DOHH2 (cell line): ENCODE results near the gene ALDH1A1.

Experiments used
- H3F3A ChIP-seq: fragments of 200-600 bp; sonication (generic), shearing (Covaris generic); 2 replicates; pipeline ENCODE4 v1.6.0; 2016; ENCODE audit warnings: antibody characterized with exemption, mild to moderate bottlenecking; ENCODE audit not compliant: control insufficient read depth, insufficient read depth
- H3K27ac ChIP-seq: fragments of 200-600 bp; sonication (generic); 2 replicates; pipeline ENCODE4 v1.5.1; 2014; ENCODE audit warnings: low read depth, mild to moderate bottlenecking, low read length, moderate library complexity
- H3K27me3 ChIP-seq: fragments of 200-600 bp; sonication (generic); 2 replicates; pipeline ENCODE4 v1.6.1; 2014; ENCODE audit warnings: mild to moderate bottlenecking, low read length, mixed read lengths; ENCODE audit not compliant: control insufficient read depth
- H3K36me3 ChIP-seq: fragments of 200-600 bp; sonication (generic); 2 replicates; pipeline ENCODE4 v1.6.1; 2014; ENCODE audit warnings: mild to moderate bottlenecking, low read length, moderate library complexity, mixed read lengths; ENCODE audit not compliant: control insufficient read depth
- H3K4me1 ChIP-seq: fragments of 200-600 bp; sonication (generic); 2 replicates; pipeline ENCODE4 v1.6.1; 2014; ENCODE audit warnings: mild to moderate bottlenecking, low read length, mixed read lengths; ENCODE audit not compliant: control insufficient read depth
- H3K4me2 ChIP-seq: fragments of 200-600 bp; sonication (generic); 2 replicates; pipeline ENCODE4 v1.6.0; 2014; ENCODE audit warnings: mild to moderate bottlenecking, low read length, moderate library complexity
- H3K4me3 ChIP-seq: fragments of 200-600 bp; sonication (generic); 2 replicates; pipeline ENCODE4 v1.5.1; 2014; ENCODE audit warnings: mild to moderate bottlenecking, low read length, mixed read lengths
- H3K79me2 ChIP-seq: fragments of 200-600 bp; sonication (generic); 2 replicates; pipeline ENCODE4 v1.6.1; 2014; ENCODE audit warnings: mild to moderate bottlenecking, low read length, mixed read lengths; ENCODE audit not compliant: control insufficient read depth
- H3K9me2 ChIP-seq: fragments of 200-600 bp; sonication (generic); replicated peaks from 2 replicates; pipeline ENCODE4 v1.6.1; 2014; ENCODE audit warnings: mild to moderate bottlenecking, low read length, mixed read lengths; ENCODE audit not compliant: control insufficient read depth
- H3K9me3 ChIP-seq: fragments of 200-600 bp; sonication (generic); 2 replicates; pipeline ENCODE4 v1.6.1; 2014; ENCODE audit warnings: antibody characterized with exemption, low read length, mixed read lengths; ENCODE audit not compliant: control insufficient read depth, insufficient read depth
- H4K20me1 ChIP-seq: fragments of 200-600 bp; sonication (generic); 2 replicates; pipeline ENCODE4 v1.6.0; 2014; ENCODE audit warnings: low read depth, mild to moderate bottlenecking, antibody characterized with exemption, low read length, moderate library complexity; ENCODE audit not compliant: control insufficient read depth, insufficient read depth
- EZH2phosphoT487 ChIP-seq: fragments of 200-600 bp; sonication (generic); IDR thresholded peaks from 2 replicates; pipeline ENCODE4 v1.6.1; 2017; ENCODE audit warnings: borderline replicate concordance, mild to moderate bottlenecking, antibody characterized with exemption, low read length, moderate library complexity, mixed read lengths
- TF ChIP-seq, protein P1 (sequence below): fragments of 200-600 bp; sonication (generic); IDR thresholded peaks from one replicate; pipeline ENCODE4 v1.5.1; 2014; ENCODE audit warnings: antibody characterized with exemption, mild to moderate bottlenecking, low read depth, low read length; ENCODE audit not compliant: poor library complexity, severe bottlenecking

The ALDH1A1 gene

DNA sequence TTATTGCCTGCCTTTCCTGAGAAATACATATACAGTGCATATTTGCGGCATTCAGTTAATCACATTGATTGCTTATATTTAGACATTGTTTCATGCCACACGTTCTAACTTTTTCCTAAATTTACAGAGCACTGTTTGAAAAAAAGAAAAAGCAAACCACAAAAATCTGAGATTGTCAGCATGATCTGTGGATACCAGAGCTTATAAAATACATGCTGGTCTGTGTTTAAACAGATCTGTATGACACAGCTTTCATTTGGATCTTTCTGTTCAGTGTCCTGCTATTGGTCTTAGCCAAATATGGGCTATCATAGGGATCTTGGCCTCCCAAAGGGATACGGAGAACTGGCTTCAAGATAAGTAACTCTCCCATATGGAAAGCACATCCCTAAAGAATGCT is 20.2 kb downstream of the ALDH1A1 start:
- H3K4me1 ChIP-seq = no peaks in the 10 kb centered on the region
- H3K9me3 ChIP-seq = no peaks in the 10 kb centered on the region
- no peaks in the 10 kb centered on the region for H3F3A ChIP-seq
- H3K27ac ChIP-seq = no peak overlapping the region
- no peaks in the 10 kb centered on the region for H3K36me3 ChIP-seq
- no peaks in the 10 kb centered on the region for H3K79me2 ChIP-seq
- no peak overlapping the region for H3K4me3 ChIP-seq
- H3K27me3 ChIP-seq = no peaks in the 10 kb centered on the region
- no peaks in the 10 kb centered on the region for H3K9me2 ChIP-seq
- H4K20me1 ChIP-seq = no peaks in the 10 kb centered on the region
- TF ChIP-seq, protein P1, sequence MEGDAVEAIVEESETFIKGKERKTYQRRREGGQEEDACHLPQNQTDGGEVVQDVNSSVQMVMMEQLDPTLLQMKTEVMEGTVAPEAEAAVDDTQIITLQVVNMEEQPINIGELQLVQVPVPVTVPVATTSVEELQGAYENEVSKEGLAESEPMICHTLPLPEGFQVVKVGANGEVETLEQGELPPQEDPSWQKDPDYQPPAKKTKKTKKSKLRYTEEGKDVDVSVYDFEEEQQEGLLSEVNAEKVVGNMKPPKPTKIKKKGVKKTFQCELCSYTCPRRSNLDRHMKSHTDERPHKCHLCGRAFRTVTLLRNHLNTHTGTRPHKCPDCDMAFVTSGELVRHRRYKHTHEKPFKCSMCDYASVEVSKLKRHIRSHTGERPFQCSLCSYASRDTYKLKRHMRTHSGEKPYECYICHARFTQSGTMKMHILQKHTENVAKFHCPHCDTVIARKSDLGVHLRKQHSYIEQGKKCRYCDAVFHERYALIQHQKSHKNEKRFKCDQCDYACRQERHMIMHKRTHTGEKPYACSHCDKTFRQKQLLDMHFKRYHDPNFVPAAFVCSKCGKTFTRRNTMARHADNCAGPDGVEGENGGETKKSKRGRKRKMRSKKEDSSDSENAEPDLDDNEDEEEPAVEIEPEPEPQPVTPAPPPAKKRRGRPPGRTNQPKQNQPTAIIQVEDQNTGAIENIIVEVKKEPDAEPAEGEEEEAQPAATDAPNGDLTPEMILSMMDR = no peak
- no peak for TF ChIP-seq EZH2phosphoT487
- H3K4me2 ChIP-seq = no peak overlapping the region

DNA sequence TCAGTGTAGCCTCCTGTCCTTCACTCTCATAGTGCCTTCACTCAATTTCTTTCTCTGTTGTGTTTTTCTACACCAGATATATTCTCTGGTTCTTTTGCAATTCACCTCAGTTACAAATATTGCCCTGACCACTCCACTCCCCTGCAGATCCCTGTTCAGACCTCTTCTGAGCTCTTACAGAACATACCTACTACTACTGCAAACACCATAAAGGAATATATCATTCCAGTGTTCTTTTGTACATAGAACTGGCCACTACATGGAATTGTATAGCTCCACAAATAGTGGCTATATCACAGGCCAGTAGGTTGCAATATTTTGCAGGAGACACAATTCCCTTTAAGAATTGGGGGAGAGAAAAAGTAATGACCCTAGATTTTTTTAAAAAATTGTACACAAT is 21.0 kb downstream of the ALDH1A1 start:
- Histone ChIP-seq H3K4me1 (no peaks in the 10 kb centered on the region), H3K4me2 (no peak overlapping the region), H3K36me3 (no peaks in the 10 kb centered on the region), H3F3A (no peaks in the 10 kb centered on the region), H3K79me2 (no peaks in the 10 kb centered on the region), H3K27ac (no peak overlapping the region), H3K27me3 (no peaks in the 10 kb centered on the region), H3K9me2 (no peaks in the 10 kb centered on the region), H3K4me3 (no peak overlapping the region), H4K20me1 (no peaks in the 10 kb centered on the region), H3K9me3 (no peaks in the 10 kb centered on the region)
- no peak for TF ChIP-seq EZH2phosphoT487
- TF ChIP-seq, protein P1 = no peak

DNA sequence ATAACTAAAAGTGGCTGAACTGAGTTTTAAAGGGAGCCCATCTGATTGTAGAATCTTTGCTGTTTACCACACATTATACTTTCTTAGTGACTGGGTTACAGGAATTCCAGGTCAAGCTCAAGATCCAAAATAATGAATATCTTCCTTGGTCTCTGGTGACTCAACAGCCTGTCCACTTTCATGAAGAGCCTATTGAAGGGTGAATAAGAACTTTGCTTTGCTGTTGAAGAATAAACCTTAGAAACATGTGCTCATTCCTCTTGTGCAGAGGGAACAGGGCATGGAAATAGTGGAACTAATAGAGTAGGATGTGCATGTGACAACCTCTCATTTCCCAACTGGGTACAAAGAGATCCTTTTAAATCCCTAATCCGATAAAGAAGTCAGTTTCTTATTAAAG is 21.4 kb downstream of the ALDH1A1 start:
- no peak for TF ChIP-seq EZH2phosphoT487
- TF ChIP-seq, protein P1 = no peak
- no peak overlapping the region for H3K4me2 ChIP-seq

DNA sequence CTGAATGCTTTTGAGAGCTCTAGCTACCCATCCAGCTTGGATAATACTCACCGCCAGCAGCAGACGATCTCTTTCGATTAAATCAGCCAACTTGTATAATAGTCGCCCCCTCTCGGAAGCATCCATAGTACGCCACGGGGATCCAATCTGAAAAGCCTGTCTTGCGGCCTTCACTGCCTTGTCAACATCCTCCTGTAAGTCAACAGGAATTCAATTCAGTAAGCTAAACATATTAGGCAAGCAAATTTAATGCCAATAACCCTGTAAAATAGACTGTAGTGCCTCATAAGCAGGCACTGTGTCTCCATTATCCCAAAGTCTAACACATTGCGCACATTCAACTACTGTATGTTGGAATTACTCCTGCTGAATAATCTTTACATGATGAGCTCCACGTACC is 22.0 kb downstream of the ALDH1A1 start:
- no peak overlapping the region for H3K4me3 ChIP-seq
- no peaks in the 10 kb centered on the region for H3K79me2 ChIP-seq
- H3K4me2 ChIP-seq = no peak overlapping the region
- H3F3A ChIP-seq = no peaks in the 10 kb centered on the region
- H3K36me3 ChIP-seq = no peaks in the 10 kb centered on the region
- no peaks in the 10 kb centered on the region for H4K20me1 ChIP-seq
- H3K9me2 ChIP-seq = no peaks in the 10 kb centered on the region
- no peaks in the 10 kb centered on the region for H3K9me3 ChIP-seq
- H3K4me1 ChIP-seq = no peaks in the 10 kb centered on the region
- no peak overlapping the region for H3K27ac ChIP-seq
- TF ChIP-seq EZH2phosphoT487 = no peak
- TF ChIP-seq, protein P1 = no peak
- H3K27me3 ChIP-seq = no peaks in the 10 kb centered on the region

More for the DNA sequence above, 21.4 kb downstream of the ALDH1A1 start:
- H3K79me2 ChIP-seq = no peaks in the 10 kb centered on the region
- no peaks in the 10 kb centered on the region for H3K9me2 ChIP-seq
- H3K9me3 ChIP-seq = no peaks in the 10 kb centered on the region
- no peaks in the 10 kb centered on the region for H4K20me1 ChIP-seq
- no peaks in the 10 kb centered on the region for H3K4me1 ChIP-seq
- H3K36me3 ChIP-seq = no peaks in the 10 kb centered on the region
- no peaks in the 10 kb centered on the region for H3F3A ChIP-seq
- no peak overlapping the region for H3K27ac ChIP-seq
- no peaks in the 10 kb centered on the region for H3K27me3 ChIP-seq
- no peak overlapping the region for H3K4me3 ChIP-seq
